NB4 (cell line): Measurements from ENCODE around the gene ASMTL.

Experiments used
- DNase-seq: peaks from one replicate; pipeline ENCODE4 v3.0.0; 2010; ENCODE audit warnings: low read depth
- H3K4me3 ChIP-seq: one replicate; pipeline ENCODE4 v1.5.1; 2011; ENCODE audit warnings: mild to moderate bottlenecking, low read depth, low read length, moderate library complexity
- CTCF ChIP-seq: IDR thresholded peaks from one replicate; pipeline ENCODE4 v1.5.1; 2012; ENCODE audit warnings: low read depth, low read length

ASMTL gene

GRCh38 chrX:1354036-1355019, 98.4 kb downstream of the ASMTL start:
- DNase-seq: no peak
- TF ChIP-seq CTCF: no peak
- no peak overlapping the region for H3K4me3 ChIP-seq
